ENCODE results near the gene NARF.
A peak's percentile ranks its signal among the peaks of the same experiment; 100 is the strongest.
"Not testable (repeated sequence)": the region's sequence is repeated elsewhere in the genome, so short reads cannot be mapped to it uniquely, and the experiment has no call there.

The NARF gene

GRCh38 chr17:82447876-82448275, 10.7 kb upstream of the NARF start:
- H3K9me3 ChIP-seq (ENCODE audit: control insufficient read depth in 2 of 2, low read length in 2 of 2) = no peaks in the 10 kb centered on the region
- peaks cover 21% of the 10 kb centered on the region for H3K4me1 ChIP-seq (ENCODE audit: control insufficient read depth, insufficient read depth, low read length)
- no peaks in the 10 kb centered on the region for H3K27me3 ChIP-seq (ENCODE audit: control insufficient read depth in 1 of 2, insufficient read depth in 2 of 2, low read length in 2 of 2)
- H3K36me3 ChIP-seq (ENCODE audit: control insufficient read depth in 2 of 2, insufficient read depth in 2 of 2, low read length in 2 of 2) = peaks cover 0 to 5% of the 10 kb centered on the region in 2 donors
- no peak overlapping the region for H3K4me3 ChIP-seq (ENCODE audit: low read length in 2 of 2)
- H3K27ac ChIP-seq (ENCODE audit: low read length) = no peak overlapping the region
- H3K9ac ChIP-seq (ENCODE audit: low read length in 2 of 2) = no peak overlapping the region

GRCh38 chr17:82449131-82449882, 9.2 kb upstream of the NARF start:
- H3K27ac ChIP-seq (ENCODE audit: low read length) = peak overlapping the region; percentile 79
- peaks cover 21% of the 10 kb centered on the region for H3K4me1 ChIP-seq (ENCODE audit: control insufficient read depth, insufficient read depth, low read length)
- H3K4me3 ChIP-seq (ENCODE audit: low read length in 2 of 2) = peak overlapping the region; percentile 88
- peak overlapping the region; percentile 13 to 83 for H3K9ac ChIP-seq (ENCODE audit: low read length in 2 of 2)
- no peaks in the 10 kb centered on the region for H3K27me3 ChIP-seq (ENCODE audit: control insufficient read depth in 1 of 2, insufficient read depth in 2 of 2, low read length in 2 of 2)
- peaks cover 0 to 2% of the 10 kb centered on the region in 2 donors for H3K36me3 ChIP-seq (ENCODE audit: control insufficient read depth in 2 of 2, insufficient read depth in 2 of 2, low read length in 2 of 2)
- H3K9me3 ChIP-seq (ENCODE audit: control insufficient read depth in 2 of 2, low read length in 2 of 2) = no peaks in the 10 kb centered on the region

GRCh38 chr17:82449883-82450356, 8.6 kb upstream of the NARF start:
- H3K4me1 ChIP-seq (ENCODE audit: control insufficient read depth, insufficient read depth, low read length) = peaks cover 21% of the 10 kb centered on the region
- peak overlapping the region; percentile 75 to 83 for H3K9ac ChIP-seq (ENCODE audit: low read length in 2 of 2)
- peak overlapping the region; percentile 88 for H3K4me3 ChIP-seq (ENCODE audit: low read length in 2 of 2)
- H3K9me3 ChIP-seq (ENCODE audit: control insufficient read depth in 2 of 2, low read length in 2 of 2) = no peaks in the 10 kb centered on the region
- H3K27me3 ChIP-seq (ENCODE audit: control insufficient read depth in 1 of 2, insufficient read depth in 2 of 2, low read length in 2 of 2) = no peaks in the 10 kb centered on the region
- H3K27ac ChIP-seq (ENCODE audit: low read length) = peak overlapping the region; percentile 79
- H3K36me3 ChIP-seq (ENCODE audit: control insufficient read depth in 2 of 2, insufficient read depth in 2 of 2, low read length in 2 of 2) = no peaks in the 10 kb centered on the region

- Histone ChIP-seq H3K36me3 (ENCODE audit: control insufficient read depth in 2 of 2, insufficient read depth in 2 of 2, low read length in 2 of 2) (no peaks in the 10 kb centered on the region), H3K9me3 (ENCODE audit: control insufficient read depth in 2 of 2, low read length in 2 of 2) (no peaks in the 10 kb centered on the region), H3K27me3 (ENCODE audit: control insufficient read depth in 1 of 2, insufficient read depth in 2 of 2, low read length in 2 of 2) (no peaks in the 10 kb centered on the region), H3K4me1 (ENCODE audit: control insufficient read depth, insufficient read depth, low read length) (peaks cover 17% of the 10 kb centered on the region), H3K9ac (ENCODE audit: low read length in 2 of 2) (peak within 1 kb of the TSS; percentile 75 to 83), H3K27ac (ENCODE audit: low read length) (peak within 1 kb of the TSS; percentile 79), H3K4me3 (ENCODE audit: low read length in 2 of 2) (peak within 1 kb of the TSS; percentile 88)
Measured at GRCh38 chr17:82450357-82451106, 8.0 kb upstream of the NARF start, which contains the start of gene CYBC1. CYBC1 (minus strand) TSS chr17:82450752; CDS start chr17:82449254, 1,498 bp downstream.

GRCh38 chr17:82452162-82452561, 6.4 kb upstream of the NARF start:
- no peak overlapping the region for H3K9ac ChIP-seq (ENCODE audit: low read length in 2 of 2)
- peaks cover 16% of the 10 kb centered on the region for H3K4me1 ChIP-seq (ENCODE audit: control insufficient read depth, insufficient read depth, low read length)
- H3K9me3 ChIP-seq (ENCODE audit: control insufficient read depth in 2 of 2, low read length in 2 of 2) = no peaks in the 10 kb centered on the region
- H3K36me3 ChIP-seq (ENCODE audit: control insufficient read depth in 2 of 2, insufficient read depth in 2 of 2, low read length in 2 of 2) = no peaks in the 10 kb centered on the region
- no peak overlapping the region for H3K4me3 ChIP-seq (ENCODE audit: low read length in 2 of 2)
- H3K27ac ChIP-seq (ENCODE audit: low read length) = no peak overlapping the region
- H3K27me3 ChIP-seq (ENCODE audit: control insufficient read depth in 1 of 2, insufficient read depth in 2 of 2, low read length in 2 of 2) = no peaks in the 10 kb centered on the region

- not testable (repeated sequence) for H3K27ac ChIP-seq (ENCODE audit: low read length); H3K9me3 ChIP-seq (ENCODE audit: control insufficient read depth in 2 of 2, low read length in 2 of 2); H3K36me3 ChIP-seq (ENCODE audit: control insufficient read depth in 2 of 2, insufficient read depth in 2 of 2, low read length in 2 of 2); H3K9ac ChIP-seq (ENCODE audit: low read length in 2 of 2); H3K27me3 ChIP-seq (ENCODE audit: control insufficient read depth in 1 of 2, insufficient read depth in 2 of 2, low read length in 2 of 2); H3K4me3 ChIP-seq (ENCODE audit: low read length in 2 of 2)
- peaks cover 23% of the 10 kb centered on the region for H3K4me1 ChIP-seq (ENCODE audit: control insufficient read depth, insufficient read depth, low read length)
Measured at GRCh38 chr17:82453151-82453550, 5.4 kb upstream of the NARF start.

GRCh38 chr17:82453706-82454105, 4.8 kb upstream of the NARF start:
- not testable (repeated sequence) for H3K27me3 ChIP-seq (ENCODE audit: control insufficient read depth in 1 of 2, insufficient read depth in 2 of 2, low read length in 2 of 2); H3K27ac ChIP-seq (ENCODE audit: low read length); H3K4me3 ChIP-seq (ENCODE audit: low read length in 2 of 2); H3K9ac ChIP-seq (ENCODE audit: low read length in 2 of 2); H3K9me3 ChIP-seq (ENCODE audit: control insufficient read depth in 2 of 2, low read length in 2 of 2); H3K36me3 ChIP-seq (ENCODE audit: control insufficient read depth in 2 of 2, insufficient read depth in 2 of 2, low read length in 2 of 2)
- H3K4me1 ChIP-seq (ENCODE audit: control insufficient read depth, insufficient read depth, low read length) = peaks cover 23% of the 10 kb centered on the region

- Histone ChIP-seq H3K27me3 (ENCODE audit: control insufficient read depth in 1 of 2, insufficient read depth in 2 of 2, low read length in 2 of 2) (no peaks in the 10 kb centered on the region), H3K4me1 (ENCODE audit: control insufficient read depth, insufficient read depth, low read length) (peaks cover 17% of the 10 kb centered on the region), H3K9me3 (ENCODE audit: control insufficient read depth in 2 of 2, low read length in 2 of 2) (no peaks in the 10 kb centered on the region), H3K36me3 (ENCODE audit: control insufficient read depth in 2 of 2, insufficient read depth in 2 of 2, low read length in 2 of 2) (peaks cover 8 to 10% of the 10 kb centered on the region in 2 donors), H3K4me3 (ENCODE audit: low read length in 2 of 2) (peak overlapping the region; percentile 57 to 88), H3K9ac (ENCODE audit: low read length in 2 of 2) (peak overlapping the region; percentile 83 to 98), H3K27ac (ENCODE audit: low read length) (peak overlapping the region; percentile 99)
Measured at GRCh38 chr17:82457073-82457928, 1.2 kb upstream of the NARF start.

- H3K27ac ChIP-seq (ENCODE audit: low read length) = peak overlapping the region; percentile 99
- H3K36me3 ChIP-seq (ENCODE audit: control insufficient read depth in 2 of 2, insufficient read depth in 2 of 2, low read length in 2 of 2) = peaks cover 13 to 15% of the 10 kb centered on the region in 2 donors
- H3K27me3 ChIP-seq (ENCODE audit: control insufficient read depth in 1 of 2, insufficient read depth in 2 of 2, low read length in 2 of 2) = no peaks in the 10 kb centered on the region
- peak overlapping the region; percentile 57 to 88 for H3K4me3 ChIP-seq (ENCODE audit: low read length in 2 of 2)
- H3K4me1 ChIP-seq (ENCODE audit: control insufficient read depth, insufficient read depth, low read length) = peaks cover 17% of the 10 kb centered on the region
- H3K9ac ChIP-seq (ENCODE audit: low read length in 2 of 2) = peak overlapping the region; percentile 83 to 98
- no peaks in the 10 kb centered on the region for H3K9me3 ChIP-seq (ENCODE audit: control insufficient read depth in 2 of 2, low read length in 2 of 2)
Measured at GRCh38 chr17:82457929-82458178, 687 bp upstream of the NARF start.

GRCh38 chr17:82458885-82459424, 414 bp downstream of the NARF start:
- H3K27me3 ChIP-seq (ENCODE audit: control insufficient read depth in 1 of 2, insufficient read depth in 2 of 2, low read length in 2 of 2) = no peaks in the 10 kb centered on the region
- peaks cover 19 to 20% of the 10 kb centered on the region in 2 donors for H3K36me3 ChIP-seq (ENCODE audit: control insufficient read depth in 2 of 2, insufficient read depth in 2 of 2, low read length in 2 of 2)
- peaks cover 18% of the 10 kb centered on the region for H3K4me1 ChIP-seq (ENCODE audit: control insufficient read depth, insufficient read depth, low read length)
- H3K9me3 ChIP-seq (ENCODE audit: control insufficient read depth in 2 of 2, low read length in 2 of 2) = no peaks in the 10 kb centered on the region
- peak overlapping the region; percentile 85 to 88 for H3K4me3 ChIP-seq (ENCODE audit: low read length in 2 of 2)
- H3K9ac ChIP-seq (ENCODE audit: low read length in 2 of 2) = peak overlapping the region; percentile 69 to 80
- H3K27ac ChIP-seq (ENCODE audit: low read length) = peak overlapping the region; percentile 99

All from stomach smooth muscle (tissue), 2 donors.